Amniotic stem cell (primary cell): ENCODE measurements around the gene PCSK4.

Source experiments
- DNase-seq: peaks from one replicate; lab custom pipeline; 2025; lab: John Stamatoyannopoulos, UW

PCSK4 gene

GRCh38 chr19:1470055-1470304 is 20.2 kb downstream of the PCSK4 start:
- no peak for DNase-seq

DNA sequence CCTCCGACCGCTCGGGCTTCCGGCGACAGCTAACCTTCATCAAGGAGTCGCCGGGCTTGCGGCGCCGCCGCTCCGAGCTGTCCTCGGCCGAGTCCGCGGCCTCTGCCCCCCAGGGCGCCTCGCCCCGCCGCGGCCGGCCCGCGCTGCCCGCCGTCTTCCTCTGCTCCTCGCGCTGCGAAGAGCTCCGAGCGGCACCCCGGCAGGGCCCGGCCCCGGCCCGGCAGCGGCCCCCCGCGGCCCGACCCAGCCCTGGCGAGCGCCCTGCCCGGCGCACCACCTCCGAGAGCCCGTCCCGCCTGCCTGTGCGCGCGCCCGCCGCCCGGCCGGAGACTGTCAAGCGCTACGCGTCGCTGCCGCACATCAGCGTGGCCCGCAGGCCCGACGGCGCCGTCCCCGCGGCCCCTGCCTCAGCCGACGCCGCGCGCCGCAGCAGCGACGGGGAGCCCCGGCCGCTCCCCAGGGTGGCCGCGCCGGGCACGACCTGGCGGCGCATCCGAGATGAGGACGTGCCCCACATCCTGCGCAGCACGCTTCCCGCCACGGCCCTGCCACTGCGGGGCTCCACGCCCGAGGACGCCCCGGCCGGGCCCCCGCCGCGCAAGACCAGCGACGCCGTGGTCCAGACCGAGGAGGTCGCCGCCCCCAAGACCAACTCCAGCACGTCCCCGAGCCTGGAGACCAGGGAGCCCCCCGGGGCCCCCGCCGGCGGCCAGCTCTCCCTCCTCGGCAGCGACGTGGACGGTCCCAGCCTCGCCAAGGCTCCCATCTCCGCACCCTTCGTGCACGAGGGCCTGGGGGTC is 20.7 kb downstream of the PCSK4 start:
- DNase-seq, result no peak

DNA sequence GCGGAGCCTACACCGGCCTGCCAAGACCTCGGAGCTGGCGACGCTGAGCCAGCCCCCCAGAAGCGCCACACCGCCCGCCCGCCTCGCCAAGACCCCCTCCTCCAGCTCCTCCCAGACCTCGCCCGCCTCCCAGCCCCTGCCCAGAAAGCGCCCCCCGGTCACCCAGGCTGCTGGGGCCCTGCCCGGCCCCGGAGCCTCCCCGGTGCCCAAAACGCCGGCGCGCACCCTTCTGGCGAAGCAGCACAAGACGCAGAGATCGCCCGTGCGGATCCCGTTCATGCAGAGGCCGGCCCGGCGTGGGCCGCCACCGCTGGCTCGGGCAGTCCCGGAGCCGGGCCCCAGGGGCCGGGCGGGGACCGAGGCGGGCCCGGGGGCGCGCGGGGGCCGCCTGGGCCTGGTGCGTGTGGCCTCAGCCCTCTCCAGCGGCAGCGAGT is 21.3 kb downstream of the PCSK4 start:
- no peak for DNase-seq

DNA sequence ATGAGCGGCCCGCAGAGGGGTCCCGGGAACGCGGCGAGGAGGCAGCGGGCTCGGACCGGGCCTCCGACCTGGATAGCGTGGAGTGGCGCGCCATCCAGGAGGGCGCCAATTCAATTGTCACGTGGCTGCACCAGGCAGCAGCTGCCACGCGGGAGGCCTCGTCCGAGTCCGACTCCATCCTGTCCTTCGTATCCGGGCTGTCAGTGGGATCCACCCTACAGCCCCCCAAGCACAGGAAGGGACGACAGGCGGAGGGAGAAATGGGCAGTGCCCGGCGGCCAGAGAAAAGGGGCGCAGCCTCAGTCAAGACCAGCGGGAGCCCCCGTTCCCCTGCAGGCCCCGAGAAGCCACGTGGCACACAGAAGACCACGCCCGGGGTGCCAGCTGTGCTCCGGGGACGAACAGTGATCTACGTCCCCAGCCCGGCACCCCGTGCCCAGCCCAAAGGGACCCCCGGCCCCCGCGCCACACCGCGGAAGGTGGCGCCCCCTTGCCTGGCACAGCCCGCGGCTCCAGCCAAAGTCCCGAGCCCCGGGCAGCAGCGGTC is 21.8 kb downstream of the PCSK4 start:
- no peak for DNase-seq

DNA sequence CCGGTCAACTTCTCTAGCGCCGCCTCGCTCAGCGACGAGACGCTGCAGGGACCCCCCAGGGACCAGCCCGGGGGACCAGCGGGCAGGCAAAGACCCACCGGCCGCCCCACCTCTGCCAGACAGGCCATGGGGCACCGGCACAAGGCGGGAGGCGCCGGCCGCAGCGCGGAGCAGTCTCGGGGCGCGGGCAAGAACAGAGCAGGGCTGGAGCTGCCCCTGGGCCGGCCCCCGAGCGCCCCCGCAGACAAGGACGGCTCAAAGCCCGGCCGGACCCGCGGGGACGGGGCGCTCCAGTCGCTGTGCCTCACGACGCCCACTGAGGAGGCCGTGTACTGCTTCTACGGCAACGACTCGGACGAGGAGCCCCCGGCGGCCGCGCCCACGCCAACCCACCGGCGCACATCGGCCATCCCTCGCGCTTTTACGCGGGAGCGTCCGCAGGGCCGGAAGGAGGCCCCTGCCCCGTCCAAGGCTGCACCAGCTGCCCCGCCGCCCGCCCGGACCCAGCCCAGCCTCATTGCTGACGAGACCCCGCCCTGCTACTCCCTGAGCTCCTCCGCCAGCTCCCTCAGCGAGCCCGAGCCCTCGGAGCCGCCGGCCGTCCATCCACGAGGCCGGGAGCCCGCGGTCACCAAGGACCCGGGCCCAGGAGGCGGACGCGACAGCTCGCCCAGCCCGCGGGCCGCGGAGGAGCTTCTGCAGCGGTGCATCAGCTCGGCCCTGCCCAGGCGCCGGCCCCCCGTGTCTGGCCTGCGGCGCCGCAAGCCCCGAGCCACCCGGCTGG is 22.5 kb downstream of the PCSK4 start:
- no peak for DNase-seq

DNA sequence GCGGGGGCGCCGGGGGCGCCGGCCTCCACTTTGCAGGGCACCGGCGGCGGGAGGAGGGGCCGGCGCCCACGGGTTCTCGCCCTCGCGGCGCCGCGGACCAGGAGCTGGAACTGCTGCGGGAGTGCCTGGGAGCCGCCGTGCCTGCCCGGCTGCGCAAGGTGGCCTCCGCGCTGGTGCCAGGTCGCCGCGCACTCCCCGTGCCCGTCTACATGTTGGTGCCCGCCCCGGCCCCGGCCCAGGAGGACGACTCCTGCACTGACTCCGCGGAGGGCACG is 23.0 kb downstream of the PCSK4 start:
- DNase-seq, result no peak

DNA sequence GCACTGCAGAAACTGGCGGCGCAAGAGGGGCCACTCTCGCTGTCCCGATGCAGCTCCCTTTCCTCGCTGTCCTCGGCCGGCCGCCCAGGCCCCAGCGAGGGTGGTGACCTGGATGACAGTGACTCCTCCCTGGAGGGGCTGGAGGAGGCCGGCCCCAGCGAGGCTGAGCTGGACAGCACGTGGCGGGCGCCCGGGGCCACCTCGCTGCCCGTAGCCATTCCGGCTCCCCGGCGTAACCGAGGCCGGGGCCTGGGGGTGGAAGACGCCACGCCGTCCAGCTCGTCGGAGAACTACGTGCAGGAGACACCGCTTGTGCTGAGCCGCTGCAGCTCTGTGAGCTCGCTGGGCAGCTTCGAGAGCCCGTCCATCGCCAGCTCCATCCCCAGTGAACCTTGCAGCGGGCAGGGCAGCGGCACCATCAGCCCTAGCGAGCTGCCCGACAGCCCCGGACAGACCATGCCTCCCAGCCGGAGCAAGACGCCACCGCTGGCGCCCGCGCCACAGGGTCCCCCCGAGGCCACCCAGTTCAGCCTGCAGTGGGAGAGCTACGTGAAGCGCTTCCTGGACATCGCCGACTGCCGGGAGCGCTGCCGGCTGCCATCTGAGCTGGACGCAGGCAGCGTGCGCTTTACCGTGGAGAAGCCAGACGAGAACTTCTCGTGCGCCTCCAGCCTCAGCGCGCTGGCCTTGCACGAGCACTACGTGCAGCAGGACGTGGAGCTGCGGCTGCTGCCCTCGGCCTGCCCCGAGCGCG is 23.5 kb downstream of the PCSK4 start:
- DNase-seq, result no peak

DNA sequence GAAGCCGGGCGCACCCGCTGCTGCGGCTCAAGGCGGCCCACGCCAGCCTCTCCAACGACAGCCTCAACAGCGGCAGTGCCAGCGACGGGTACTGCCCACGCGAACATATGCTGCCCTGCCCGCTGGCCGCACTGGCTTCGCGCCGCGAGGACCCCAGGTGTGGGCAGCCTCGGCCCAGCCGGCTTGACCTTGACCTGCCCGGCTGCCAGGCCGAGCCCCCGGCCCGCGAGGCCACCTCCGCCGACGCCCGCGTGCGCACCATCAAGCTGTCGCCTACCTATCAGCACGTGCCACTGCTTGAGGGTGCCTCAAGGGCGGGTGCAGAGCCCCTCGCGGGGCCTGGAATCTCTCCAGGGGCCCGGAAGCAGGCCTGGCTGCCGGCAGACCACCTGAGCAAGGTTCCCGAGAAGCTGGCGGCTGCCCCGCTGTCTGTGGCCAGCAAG is 24.1 kb downstream of the PCSK4 start:
- DNase-seq, result no peak

- DNase-seq, result no peak
Observed at GRCh38 chr19:1465191-1466016, 24.7 kb downstream of the PCSK4 start.

- DNase-seq, result no peak
Observed at GRCh38 chr19:1461862-1462261, 28.3 kb downstream of the PCSK4 start.

DNA sequence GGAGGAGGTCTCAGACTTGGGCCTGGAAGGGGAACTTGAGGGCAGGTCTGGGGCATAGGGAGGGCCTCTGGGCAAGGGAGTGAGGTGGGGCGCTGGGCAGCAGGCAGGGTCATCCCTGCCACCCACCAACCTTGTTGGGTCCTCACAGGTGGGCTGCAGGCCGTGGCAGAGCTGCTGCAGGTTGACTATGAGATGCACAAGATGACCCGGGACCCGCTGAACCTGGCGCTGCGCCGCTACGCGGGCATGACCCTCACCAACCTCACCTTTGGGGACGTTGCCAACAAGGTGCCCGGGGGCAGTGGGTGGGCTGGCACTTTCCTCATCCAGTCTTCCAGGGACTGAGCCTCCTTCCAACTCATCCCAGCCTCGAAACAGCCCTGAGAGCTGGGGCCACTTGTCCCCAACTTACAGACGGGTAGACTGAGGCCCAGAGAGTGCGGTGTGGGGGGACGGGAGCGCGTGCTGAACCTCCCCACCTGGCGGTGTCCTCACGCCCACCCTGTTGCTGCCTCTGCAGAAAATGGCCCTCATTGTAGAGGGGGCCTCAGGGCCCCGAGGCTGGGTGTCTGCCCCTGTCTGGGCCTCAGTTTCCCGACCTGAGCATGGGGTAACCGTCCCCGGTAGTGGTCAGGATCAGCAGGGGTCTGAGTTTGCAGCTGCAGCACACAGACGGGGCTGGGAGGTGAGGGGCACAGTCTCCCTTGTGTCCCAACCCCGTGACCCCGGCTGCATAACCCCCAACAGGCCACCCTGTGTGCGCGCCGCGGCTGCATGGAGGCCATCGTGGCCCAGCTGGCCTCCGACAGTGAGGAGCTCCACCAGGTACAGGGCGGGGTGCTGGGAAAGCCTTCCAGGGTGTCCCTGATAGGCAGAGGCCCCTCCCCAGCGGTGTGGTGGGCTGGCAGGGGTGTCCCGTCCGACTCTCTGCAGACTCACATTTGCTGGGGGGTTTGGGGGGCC is 29.8 kb downstream of the PCSK4 start:
- DNase-seq, result no peak

GRCh38 chr19:1459479-1459878 is 30.7 kb downstream of the PCSK4 start:
- DNase-seq, result no peak

DNA sequence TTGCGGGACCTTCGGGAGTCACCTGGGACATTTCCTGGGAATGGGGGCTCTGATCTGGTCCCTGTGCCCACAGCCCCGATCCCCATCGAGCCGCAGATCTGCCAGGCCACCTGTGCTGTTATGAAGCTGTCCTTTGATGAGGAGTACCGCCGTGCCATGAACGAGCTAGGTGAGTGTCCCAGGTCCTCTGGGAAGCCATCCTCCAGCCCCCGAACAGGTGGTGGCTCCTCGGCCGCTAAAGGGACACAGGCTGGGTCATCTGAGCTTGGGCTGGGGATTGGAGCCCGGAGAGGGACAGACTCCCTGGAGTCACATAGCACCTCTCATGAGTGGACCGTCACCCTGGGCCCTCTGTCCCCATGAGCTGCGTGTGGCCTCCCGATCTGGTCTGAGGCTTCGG is 32.3 kb downstream of the PCSK4 start:
- DNase-seq, result no peak

DNA sequence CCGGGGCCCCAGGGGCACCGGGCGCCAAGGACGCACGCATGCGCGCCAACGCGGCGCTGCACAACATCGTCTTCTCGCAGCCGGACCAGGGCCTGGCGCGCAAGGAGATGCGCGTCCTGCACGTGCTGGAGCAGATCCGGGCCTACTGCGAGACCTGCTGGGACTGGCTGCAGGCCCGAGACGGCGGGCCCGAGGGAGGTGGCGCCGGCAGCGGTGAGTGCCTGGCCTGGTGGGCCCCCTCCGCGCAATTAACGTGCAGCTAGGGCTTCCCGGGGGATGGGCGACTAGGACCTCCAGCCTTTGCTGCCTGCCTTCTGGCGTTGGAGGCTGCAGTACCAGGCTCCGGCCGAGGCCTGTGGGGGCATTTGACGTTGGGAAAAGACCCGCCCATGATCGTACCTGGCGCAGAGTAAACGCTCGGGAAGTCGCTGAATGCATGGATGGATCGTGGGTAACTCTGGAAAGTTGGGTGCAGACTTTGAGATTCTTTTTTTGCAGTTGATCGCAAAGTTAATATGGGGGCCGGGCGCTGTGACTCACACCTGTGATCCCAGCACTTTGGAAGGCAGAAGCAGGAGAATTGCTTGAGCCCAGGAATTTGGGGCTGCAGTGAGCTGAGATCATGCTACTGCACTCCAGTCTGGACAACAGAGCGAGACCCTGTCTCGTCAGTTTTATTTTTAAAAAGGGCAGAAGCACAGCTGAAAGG is 33.0 kb downstream of the PCSK4 start:
- DNase-seq, result no peak

GRCh38 chr19:1456121-1456900 is 33.8 kb downstream of the PCSK4 start:
- no peak for DNase-seq

- DNase-seq, result no peak
Observed at GRCh38 chr19:1455336-1456120, 34.6 kb downstream of the PCSK4 start.

- no peak for DNase-seq
Observed at GRCh38 chr19:1455002-1455335, 35.2 kb downstream of the PCSK4 start.

DNA sequence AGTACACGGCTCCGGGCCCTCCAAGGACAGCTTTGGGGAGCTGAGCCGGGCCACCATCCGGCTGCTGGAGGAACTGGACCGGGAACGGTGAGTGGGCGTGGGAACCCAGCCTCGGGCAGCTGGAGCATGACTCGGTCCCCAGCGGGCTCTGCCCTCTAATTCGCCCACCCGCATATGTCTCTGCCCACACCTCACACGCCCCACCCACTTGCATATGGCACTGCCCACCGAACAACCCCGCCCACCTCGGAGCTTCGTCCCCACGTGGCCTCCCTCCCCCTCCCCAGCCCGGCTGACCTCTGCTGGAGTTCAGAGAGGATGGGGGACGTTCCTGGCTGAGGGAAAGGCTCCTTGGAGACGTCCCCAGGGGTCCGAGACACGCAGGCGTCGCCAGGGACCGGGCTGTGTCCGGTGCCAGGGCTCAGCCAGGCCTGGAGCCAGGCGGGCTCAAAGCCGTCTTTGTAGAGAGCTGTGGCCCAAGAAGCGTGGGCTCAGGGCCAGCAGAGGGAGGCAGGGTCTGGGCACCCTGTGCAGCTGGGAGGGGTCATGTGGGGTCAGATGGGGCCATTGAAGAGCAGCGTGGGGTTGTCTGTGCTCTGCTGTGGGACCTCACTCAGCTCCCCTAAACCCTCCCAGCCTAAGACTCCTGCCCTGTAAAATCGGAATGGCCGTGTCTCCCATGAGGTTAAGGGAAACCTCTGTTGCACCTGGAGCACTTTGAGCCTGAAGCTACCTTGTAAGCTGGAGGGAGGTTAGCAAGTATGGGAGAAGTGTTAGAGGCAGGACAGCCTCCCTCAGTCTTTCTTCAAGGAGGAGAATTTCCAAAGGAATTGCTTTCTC is 36.4 kb downstream of the PCSK4 start:
- DNase-seq, result no peak
